Skeletal muscle tissue (tissue), 4 donors: ENCODE results near the gene BRD3OS. TPM values are rescaled to one million over a fixed set of nuclear protein-coding genes. Genes with fewer than 3 reads are reported as not detected.
A peak's percentile ranks its signal among the peaks of the same experiment; 100 is the strongest.

Experiments used
- H3K27ac ChIP-seq: one replicate; pipeline ENCODE4 v1.7.0; 2013; ENCODE audit warnings: mild to moderate bottlenecking, low read depth, low read length, inconsistent platforms
- H3K27me3 ChIP-seq, 3 donors: one replicate each; pipeline ENCODE4 v1.7.0; 2013; ENCODE audit warnings: low read length in 3 of 3; ENCODE audit not compliant: control insufficient read depth in 3 of 3, insufficient read depth in 3 of 3
- H3K36me3 ChIP-seq, 3 donors: one replicate each; pipeline ENCODE4 v1.7.0; 2013; ENCODE audit warnings: low read length in 3 of 3; ENCODE audit not compliant: control insufficient read depth in 3 of 3, insufficient read depth in 3 of 3
- H3K4me1 ChIP-seq, 3 donors: one replicate each; pipeline ENCODE4 v1.7.0; 2013; ENCODE audit warnings: low read length in 3 of 3, mild to moderate bottlenecking in 3 of 3; ENCODE audit not compliant: control insufficient read depth in 3 of 3, insufficient read depth in 3 of 3
- H3K4me3 ChIP-seq, 3 donors: one replicate each; pipeline ENCODE4 v1.7.0; 2013; ENCODE audit warnings: low read length in 3 of 3
- H3K9ac ChIP-seq, 3 donors: one replicate each; pipeline ENCODE4 v1.7.0; 2013; ENCODE audit warnings: low read length in 3 of 3, mild to moderate bottlenecking in 3 of 3, moderate library complexity in 2 of 3, low read depth in 1 of 3
- H3K9me3 ChIP-seq, 3 donors: one replicate each; pipeline ENCODE4 v1.7.0; 2013; ENCODE audit warnings: low read length in 3 of 3; ENCODE audit not compliant: control insufficient read depth in 3 of 3
- total RNA-seq: library from RNA; depleted of rRNA; stranded (reverse); fragments of >200 nt; gene quantifications from one replicate; pipeline ENCODE4 v1.2.3, GENCODE V29; 2014
- donor health status: Osteomylitis.

BRD3OS gene
- total RNA-seq, 1 donor from 2014 or later: 3.7 TPM

DNA sequence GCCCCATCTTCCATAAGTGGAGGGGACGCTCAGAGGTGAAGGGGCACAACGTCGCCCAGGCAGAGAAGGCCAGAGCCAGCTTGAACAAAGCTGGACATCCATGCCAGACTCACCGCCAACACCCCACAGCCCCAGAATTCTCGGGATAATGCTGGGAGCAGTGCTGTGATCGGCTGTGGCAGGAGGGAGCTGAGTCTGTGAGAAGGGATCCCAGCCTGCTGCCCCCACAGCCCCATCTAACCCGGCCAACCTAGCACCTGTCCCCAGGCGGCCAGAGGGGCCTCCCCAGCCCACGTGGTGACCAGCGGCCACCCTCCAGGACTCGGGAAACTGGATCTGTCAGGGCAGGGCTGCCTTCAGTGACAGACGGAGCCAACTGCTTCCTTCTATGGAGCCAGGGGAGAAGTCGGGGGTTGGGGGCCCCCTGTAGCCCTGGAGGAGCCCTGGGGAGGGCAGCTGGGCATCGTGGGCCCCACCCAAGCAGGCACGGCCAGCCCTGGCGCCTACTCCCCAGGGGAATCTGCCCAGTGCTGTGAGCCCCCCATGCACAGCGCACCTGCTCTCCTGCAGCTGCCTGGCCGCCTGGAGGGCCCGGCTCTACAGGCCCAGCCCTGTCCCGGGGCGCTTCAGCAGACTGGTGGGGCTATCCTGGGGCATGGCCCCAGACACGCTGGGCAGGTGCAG, 36.5 kb downstream of the BRD3OS start:
- H3K27me3 ChIP-seq: no peaks in the 10 kb centered on the region

GRCh38 chr9:134062461-134063087, 37.3 kb downstream of the BRD3OS start:
- H3K4me1 ChIP-seq: peaks cover 83 to 92% (median 89%) of the 10 kb centered on the region in 3 donors
- peak overlapping the region; percentile 75 for H3K27ac ChIP-seq
- peak overlapping the region; percentile 63 to 79 (median 65) for H3K9ac ChIP-seq
- H3K27me3 ChIP-seq: no peaks in the 10 kb centered on the region
- H3K36me3 ChIP-seq: peaks cover 0 to 2% (median 0%) of the 10 kb centered on the region in 3 donors
- H3K9me3 ChIP-seq: no peaks in the 10 kb centered on the region
- H3K4me3 ChIP-seq: peak overlapping the region in 2 of 3 donors; percentile 43 to 54

More for the DNA sequence above, 36.5 kb downstream of the BRD3OS start:
- peak overlapping the region; percentile 63 to 79 (median 69) for H3K9ac ChIP-seq
- peaks cover 0 to 2% (median 0%) of the 10 kb centered on the region in 3 donors for H3K36me3 ChIP-seq
- peak overlapping the region; percentile 75 for H3K27ac ChIP-seq
- no peaks in the 10 kb centered on the region for H3K9me3 ChIP-seq
- H3K4me1 ChIP-seq: peaks cover 91 to 97% (median 95%) of the 10 kb centered on the region in 3 donors
- peak overlapping the region in 2 of 3 donors; percentile 43 to 54 for H3K4me3 ChIP-seq

GRCh38 chr9:134063088-134063570, 37.8 kb downstream of the BRD3OS start:
- Histone ChIP-seq H3K9ac (peak overlapping the region in 2 of 3 donors; percentile 65 to 79), H3K27me3 (no peaks in the 10 kb centered on the region), H3K9me3 (no peaks in the 10 kb centered on the region), H3K4me3 (peak overlapping the region in 2 of 3 donors; percentile 3 to 6), H3K27ac (peak overlapping the region; percentile 75), H3K4me1 (peaks cover 78 to 86% (median 84%) of the 10 kb centered on the region in 3 donors), H3K36me3 (peaks cover 0 to 2% (median 0%) of the 10 kb centered on the region in 3 donors)

DNA sequence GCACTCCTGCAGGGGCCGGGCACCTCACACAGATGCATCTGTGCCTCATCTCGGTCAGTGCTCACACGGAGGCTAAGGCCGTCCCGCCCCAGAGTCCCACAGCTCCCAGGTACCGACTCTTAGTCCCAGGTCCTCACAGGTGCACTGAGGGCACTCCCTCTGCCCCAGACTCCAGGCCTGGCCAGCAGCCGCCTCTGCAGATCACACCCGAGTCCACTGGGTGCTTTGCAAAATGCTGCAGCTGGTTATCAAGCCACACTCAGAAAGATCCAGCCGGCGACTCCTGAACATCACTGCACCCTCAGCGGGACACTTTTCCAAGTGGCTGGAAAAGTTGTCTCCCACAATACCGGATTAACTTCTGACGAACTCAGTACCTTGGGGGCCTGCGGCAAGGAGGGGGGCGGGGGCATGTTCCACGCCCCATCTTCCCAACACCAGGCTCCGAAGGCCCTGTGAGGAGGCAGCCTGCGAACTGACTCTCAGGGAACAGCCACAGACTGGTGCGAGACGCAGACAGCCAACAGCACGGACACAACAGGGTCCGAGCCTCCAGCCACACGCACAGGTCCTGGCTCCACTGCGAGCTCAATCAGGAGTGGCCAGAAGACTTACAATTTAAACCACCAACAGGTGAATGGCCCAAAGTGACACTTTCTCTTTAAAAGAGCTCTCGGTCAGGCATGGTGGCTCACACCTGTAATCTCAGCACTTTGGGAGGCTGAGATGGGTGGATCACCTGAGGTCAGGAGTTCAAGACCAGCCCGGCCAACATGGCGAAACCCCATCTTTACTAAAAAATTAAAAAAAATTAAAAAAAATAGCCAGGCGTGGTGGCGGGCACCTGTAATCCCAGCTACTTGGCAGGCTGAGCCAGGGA, 38.5 kb downstream of the BRD3OS start:
- peak overlapping the region in 1 of 3 donors; percentile 79 for H3K9ac ChIP-seq
- peaks cover 71 to 79% (median 77%) of the 10 kb centered on the region in 3 donors for H3K4me1 ChIP-seq
- no peaks in the 10 kb centered on the region for H3K9me3 ChIP-seq
- peak overlapping the region in 1 of 3 donors; percentile 3 for H3K4me3 ChIP-seq
- no peaks in the 10 kb centered on the region for H3K27me3 ChIP-seq
- H3K27ac ChIP-seq: no peak overlapping the region
- H3K36me3 ChIP-seq: peaks cover 0 to 2% (median 0%) of the 10 kb centered on the region in 3 donors

DNA sequence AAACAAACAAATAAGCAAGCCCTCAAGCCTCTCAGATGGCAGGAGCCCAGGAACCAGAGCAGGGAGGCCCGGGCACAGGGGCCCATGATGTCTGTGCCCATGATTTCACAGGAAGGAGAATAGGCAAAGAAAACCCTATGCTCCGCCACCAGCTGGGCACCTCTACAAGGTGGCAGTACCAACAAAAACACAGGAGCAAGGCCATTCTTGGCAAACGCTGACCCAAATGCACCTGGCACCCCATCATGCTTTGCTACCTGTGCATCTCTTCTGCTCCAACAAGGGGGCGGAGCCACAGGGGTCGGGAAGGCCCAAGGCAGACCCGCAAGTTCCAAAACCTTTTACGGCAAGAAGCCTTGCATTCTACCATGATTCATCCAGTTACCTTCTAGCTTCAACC, 39.4 kb downstream of the BRD3OS start:
- Histone ChIP-seq H3K9ac (peak overlapping the region in 1 of 3 donors; percentile 16), H3K27ac (no peak overlapping the region), H3K27me3 (no peaks in the 10 kb centered on the region), H3K36me3 (no peaks in the 10 kb centered on the region), H3K9me3 (no peaks in the 10 kb centered on the region), H3K4me3 (peak overlapping the region in 2 of 3 donors; percentile 4 to 6), H3K4me1 (peaks cover 62 to 72% (median 70%) of the 10 kb centered on the region in 3 donors)

DNA sequence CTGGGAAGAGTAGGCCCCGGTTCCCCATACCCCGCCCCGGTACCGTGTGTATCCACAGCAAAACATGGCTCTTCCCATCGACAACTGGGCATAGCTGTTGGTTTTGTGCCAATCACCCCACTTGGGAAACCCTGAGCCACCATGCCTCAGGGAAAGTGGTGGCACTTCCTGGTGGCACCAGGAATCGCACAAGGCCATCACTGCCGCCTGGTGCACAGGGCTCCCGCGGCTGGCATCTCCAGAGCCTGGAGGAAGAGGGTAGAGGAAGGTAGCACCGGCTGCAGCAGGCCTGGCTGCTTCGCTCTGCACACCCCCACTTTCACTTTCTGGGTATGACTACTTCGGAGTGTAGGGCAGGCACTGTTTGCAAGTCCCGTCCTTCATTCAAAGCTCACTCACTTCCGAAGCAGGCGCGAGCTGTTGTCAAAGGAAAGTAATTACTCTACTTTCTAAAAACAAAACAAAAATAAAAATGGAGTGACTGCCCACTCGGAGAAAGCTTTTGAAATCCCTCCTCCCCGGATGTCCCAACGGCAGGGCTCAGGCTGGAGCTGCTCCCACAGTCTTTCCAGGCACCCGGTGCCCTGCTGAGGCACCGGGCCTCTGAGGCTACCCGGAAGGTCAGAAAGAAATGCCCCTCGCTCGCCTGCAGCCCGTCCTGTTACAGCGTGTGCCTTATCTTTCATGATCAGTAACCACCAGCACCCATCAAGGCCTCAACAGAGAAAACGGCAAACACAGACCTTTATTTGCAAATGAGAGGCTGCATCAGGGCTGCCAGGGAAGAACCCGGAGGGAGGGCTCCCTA, 40.5 kb downstream of the BRD3OS start:
- peak overlapping the region; percentile 91 to 93 (median 93) for H3K9ac ChIP-seq
- peaks cover 51 to 60% (median 59%) of the 10 kb centered on the region in 3 donors for H3K4me1 ChIP-seq
- H3K9me3 ChIP-seq: no peaks in the 10 kb centered on the region
- peak overlapping the region; percentile 70 for H3K27ac ChIP-seq
- no peaks in the 10 kb centered on the region for H3K27me3 ChIP-seq
- H3K4me3 ChIP-seq: peak overlapping the region; percentile 62 to 83 (median 77)
- H3K36me3 ChIP-seq: no peaks in the 10 kb centered on the region

DNA sequence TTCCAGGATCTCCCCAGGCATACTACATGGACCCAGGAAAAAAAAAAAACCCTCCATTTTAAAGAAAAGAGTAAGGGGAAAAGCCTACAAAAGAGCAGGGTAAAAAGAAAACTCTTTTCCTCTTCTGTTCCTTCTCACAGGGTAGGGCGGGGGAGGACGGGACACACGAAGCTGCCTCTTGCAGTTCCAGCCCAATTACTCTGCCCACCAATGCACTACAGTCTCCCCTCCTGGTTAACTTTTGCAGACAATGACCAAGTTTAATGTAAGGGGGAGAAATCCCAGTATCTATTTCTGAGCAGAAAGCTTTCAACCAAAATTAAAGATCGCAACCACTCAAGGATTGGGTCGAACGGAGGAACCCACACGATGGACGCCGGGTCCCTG, 41.2 kb downstream of the BRD3OS start:
- Histone ChIP-seq H3K9me3 (no peaks in the 10 kb centered on the region), H3K4me3 (peak overlapping the region; percentile 62 to 83 (median 77)), H3K36me3 (no peaks in the 10 kb centered on the region), H3K4me1 (peaks cover 44 to 53% (median 52%) of the 10 kb centered on the region in 3 donors), H3K27me3 (no peaks in the 10 kb centered on the region), H3K9ac (peak overlapping the region; percentile 91 to 93 (median 93)), H3K27ac (peak overlapping the region; percentile 70)

- H3K27me3 ChIP-seq: no peaks in the 10 kb centered on the region
- H3K9me3 ChIP-seq: no peaks in the 10 kb centered on the region
- peak overlapping the region; percentile 91 to 93 (median 93) for H3K9ac ChIP-seq
- peaks cover 38 to 47% (median 46%) of the 10 kb centered on the region in 3 donors for H3K4me1 ChIP-seq
- H3K4me3 ChIP-seq: peak overlapping the region; percentile 62 to 83 (median 77)
- peak overlapping the region; percentile 70 for H3K27ac ChIP-seq
- H3K36me3 ChIP-seq: no peaks in the 10 kb centered on the region
These were observed 41.9 kb downstream of the BRD3OS start for GRCh38 chr9:134066913-134067851.
